GM10248 (cell line): Measurements from ENCODE around the gene MPV17L2.

Source experiments
- CTCF ChIA-PET: fragments of 300-600 bp; sonication (Branson Sonifier 250); formaldehyde crosslinking; extraction: SDS; loops from one replicate; lab custom pipeline; 2021; ENCODE audit warnings: antibody characterized with exemption; lab: Yijun Ruan, JAX
- POLR2A ChIA-PET: fragments of 350-650 bp; sonication (Branson Sonifier 250); formaldehyde crosslinking; extraction: SDS; loops from one replicate; lab custom pipeline; 2020; ENCODE audit warnings: antibody characterized with exemption; lab: Yijun Ruan, JAX
- DNase-seq: peaks from one replicate; pipeline ENCODE4 v3.0.0; 2012; ENCODE audit errors: extremely low spot score
- TF ChIP-seq, protein P1 (sequence below): IDR thresholded peaks from 2 replicates; pipeline ENCODE4 v1.5.1; 2012; ENCODE audit warnings: mild to moderate bottlenecking, low read depth; ENCODE audit errors: extremely low read depth, missing control alignments, control extremely low read depth

The MPV17L2 gene

DNA sequence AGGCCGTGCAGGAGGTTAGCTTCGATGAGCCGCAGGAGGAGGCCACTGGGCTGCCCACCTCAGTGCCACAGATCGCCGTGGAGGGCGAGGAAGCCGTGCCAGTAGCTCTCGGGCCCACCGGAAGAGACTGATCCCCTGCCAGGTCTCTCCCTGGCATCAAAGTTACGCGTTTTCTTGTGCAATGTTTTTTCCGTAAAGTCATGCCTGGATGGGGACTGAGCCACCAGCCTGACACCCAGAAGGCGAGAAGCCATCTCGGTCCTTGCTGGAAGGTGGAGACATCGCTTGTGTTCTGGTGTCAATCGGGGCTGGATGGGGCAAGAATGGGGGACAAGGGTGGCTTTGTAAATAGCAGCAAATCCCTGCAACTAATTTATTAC lies 43.4 kb upstream of the MPV17L2 start:
- TF ChIP-seq, protein P1, sequence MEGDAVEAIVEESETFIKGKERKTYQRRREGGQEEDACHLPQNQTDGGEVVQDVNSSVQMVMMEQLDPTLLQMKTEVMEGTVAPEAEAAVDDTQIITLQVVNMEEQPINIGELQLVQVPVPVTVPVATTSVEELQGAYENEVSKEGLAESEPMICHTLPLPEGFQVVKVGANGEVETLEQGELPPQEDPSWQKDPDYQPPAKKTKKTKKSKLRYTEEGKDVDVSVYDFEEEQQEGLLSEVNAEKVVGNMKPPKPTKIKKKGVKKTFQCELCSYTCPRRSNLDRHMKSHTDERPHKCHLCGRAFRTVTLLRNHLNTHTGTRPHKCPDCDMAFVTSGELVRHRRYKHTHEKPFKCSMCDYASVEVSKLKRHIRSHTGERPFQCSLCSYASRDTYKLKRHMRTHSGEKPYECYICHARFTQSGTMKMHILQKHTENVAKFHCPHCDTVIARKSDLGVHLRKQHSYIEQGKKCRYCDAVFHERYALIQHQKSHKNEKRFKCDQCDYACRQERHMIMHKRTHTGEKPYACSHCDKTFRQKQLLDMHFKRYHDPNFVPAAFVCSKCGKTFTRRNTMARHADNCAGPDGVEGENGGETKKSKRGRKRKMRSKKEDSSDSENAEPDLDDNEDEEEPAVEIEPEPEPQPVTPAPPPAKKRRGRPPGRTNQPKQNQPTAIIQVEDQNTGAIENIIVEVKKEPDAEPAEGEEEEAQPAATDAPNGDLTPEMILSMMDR: no peak
- no peak for DNase-seq
- POLR2A ChIA-PET: no interaction called here
- CTCF ChIA-PET: interaction anchor here (1.2 kb wide), 1 partner anchor 11 kb away, joined by 4 read pairs; no protein-coding TSS in a partner anchor

DNA sequence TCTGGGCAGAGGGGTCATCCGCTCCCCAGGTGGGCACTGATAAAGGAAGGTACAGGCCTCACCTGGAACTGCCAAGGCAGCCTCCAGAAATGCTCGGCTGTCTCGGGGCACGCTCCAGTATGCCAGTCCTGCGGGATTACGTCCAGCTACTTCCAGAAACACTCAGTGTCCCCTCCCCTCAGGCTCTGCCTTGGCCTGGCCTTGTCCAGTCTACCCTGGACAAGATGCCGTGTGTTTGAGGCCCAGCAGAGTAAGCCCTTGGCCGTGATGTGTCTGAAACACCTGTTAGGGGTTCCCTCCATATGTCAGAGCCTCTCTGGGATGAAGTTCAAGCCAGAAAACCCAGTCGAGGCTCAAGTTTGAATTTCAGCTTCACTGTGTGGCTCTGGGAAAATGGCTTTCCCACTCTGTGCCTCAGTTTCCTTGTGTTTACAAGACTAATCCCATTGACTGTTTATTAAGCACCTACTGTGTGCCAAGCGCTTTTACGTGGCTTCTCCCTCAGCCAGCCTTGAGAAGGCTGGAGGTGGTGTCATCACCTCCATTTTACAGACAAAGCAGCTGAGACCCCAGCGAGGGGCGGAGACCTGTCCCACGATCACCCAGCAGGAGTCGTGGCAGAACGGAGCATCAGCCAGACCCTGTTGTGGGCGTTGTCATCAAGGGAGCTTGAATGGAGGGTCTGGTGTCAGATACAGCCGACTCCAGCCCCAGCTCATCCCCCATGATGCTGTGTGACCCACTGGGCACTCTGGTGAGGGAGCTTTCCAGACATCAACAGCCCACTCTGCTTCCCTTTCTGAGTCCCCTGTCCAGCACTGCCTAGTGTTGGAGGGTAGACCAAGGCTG lies 42.0 kb upstream of the MPV17L2 start:
- POLR2A ChIA-PET: interaction anchor here (0.6 to 1.1 kb wide), 2 partner anchors 129 to 330 kb away, joined by 3 read pairs; no protein-coding TSS in a partner anchor
- DNase-seq: no peak
- CTCF ChIA-PET: interaction anchor here (0.7 to 3.0 kb wide), 23 partner anchors 9 to 260 kb away, joined by 3 to 18 read pairs (median 6); partner anchors contain the start of genes ARRDC2, IL12RB1 and RAB3A
- TF ChIP-seq, protein P1: no peak

DNA sequence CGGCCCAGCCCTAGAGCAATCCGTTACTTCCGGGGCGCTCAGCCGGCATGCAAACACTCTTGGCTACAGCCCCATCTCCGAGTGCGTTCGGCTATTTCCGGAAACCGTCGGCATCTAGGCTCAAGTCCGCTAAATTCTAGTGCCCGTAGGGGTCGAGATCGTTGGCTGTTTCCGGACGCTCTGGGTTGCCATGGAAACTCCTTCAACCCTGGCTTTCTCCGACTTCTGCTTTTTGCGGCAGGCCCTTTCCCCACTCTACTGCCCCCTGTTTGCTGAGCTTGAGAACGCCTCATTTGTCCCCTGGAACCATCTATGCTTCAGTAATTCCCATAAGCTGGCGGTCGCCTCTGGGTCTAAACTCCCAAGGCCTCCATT lies 40.6 kb upstream of the MPV17L2 start:
- CTCF ChIA-PET: interaction anchor here (0.9 to 3.0 kb wide), 21 partner anchors 9 to 258 kb away, joined by 3 to 18 read pairs (median 6); partner anchors contain the start of genes IL12RB1 and RAB3A
- POLR2A ChIA-PET: interaction anchor here (0.6 to 0.9 kb wide), 2 partner anchors 122 to 127 kb away, joined by 3 read pairs; partner anchors contain the start of gene IQCN
- DNase-seq: peak; percentile 100
- TF ChIP-seq, protein P1: peak; percentile 55

DNA sequence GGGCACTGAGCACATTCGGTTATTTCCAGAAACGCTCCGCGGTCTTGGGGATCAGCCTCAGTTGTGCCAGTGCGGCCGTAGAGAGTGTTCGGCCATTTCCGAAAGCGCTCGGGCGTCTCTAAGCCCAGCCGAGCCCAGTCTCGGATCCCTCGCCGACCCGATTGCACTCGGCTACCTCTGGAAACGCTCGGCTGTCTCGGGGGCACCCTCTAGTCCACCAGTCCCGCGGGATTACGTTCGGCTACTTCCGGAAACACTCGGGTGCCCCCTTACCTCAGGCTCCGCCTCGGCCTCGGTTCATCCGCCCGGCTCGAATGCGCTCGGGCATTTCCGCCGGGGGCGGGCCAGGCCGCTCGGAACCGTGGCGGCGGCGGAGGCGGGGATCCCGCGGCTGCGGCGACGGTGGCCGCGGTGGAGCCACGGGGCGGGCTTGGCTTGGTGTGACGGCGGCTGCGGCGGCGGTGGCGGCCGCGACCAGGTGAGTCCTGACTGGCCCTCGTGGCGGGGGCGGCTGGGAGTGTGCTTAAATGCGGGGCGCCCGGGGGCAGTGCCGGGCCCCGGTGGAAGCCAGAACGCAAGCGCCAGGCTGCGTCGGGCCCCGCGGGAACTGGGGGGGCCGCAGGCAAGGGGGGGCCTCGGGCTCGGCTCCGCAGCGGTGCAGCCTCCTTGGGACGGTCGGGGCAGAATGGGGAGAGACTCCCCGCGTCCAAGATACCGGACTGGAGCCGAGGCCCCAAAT lies 40.0 kb upstream of the MPV17L2 start, which contains the start of gene PIK3R2:
Gene PIK3R2 (plus strand): TSS at position 347 of the 739 bp plus-strand sequence. CDS start 2,717 bp downstream, outside the sequence.
- ChIA-PET POLR2A (interaction anchor here (0.6 to 0.9 kb wide), 2 partner anchors 121 to 127 kb away, joined by 3 read pairs; partner anchors contain the start of gene IQCN), CTCF (interaction anchor here (0.9 to 3.0 kb wide), 19 partner anchors 8 to 258 kb away, joined by 3 to 18 read pairs (median 6); partner anchors contain the start of gene IL12RB1)
- TF ChIP-seq, protein P1: no peak
- DNase-seq: peak; percentile 99

DNA sequence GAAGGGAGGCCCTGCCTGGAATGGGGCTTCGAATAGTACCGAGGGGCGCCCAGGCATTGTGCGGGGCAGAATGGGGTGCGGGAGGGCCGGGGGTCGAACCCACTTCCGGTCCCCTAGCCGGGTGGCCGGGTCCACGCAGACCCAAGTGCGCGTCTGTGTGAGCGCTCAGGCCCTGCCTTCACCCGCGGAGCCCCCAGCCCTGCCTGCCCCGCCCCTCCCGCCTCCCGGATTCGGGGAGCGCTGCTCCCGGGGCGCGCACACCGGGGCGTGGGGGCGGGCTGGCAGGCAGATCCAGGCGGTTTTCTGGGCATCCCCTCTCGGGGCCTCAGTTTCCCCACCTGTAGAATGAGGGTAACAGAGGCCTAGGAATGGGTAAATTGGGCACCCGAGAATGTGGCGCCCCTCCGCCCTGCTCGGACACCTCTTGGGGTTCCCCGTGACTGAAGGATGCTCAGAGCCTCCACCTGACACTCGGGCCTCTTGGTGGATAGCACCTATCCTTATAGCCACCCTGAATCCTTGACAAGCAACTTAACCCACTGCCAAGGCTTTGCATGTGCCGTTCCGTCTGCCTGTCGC lies 39.4 kb upstream of the MPV17L2 start:
- CTCF ChIA-PET: interaction anchor here (2.6 kb wide), 1 partner anchor 147 kb away, joined by 7 read pairs; no protein-coding TSS in a partner anchor
- POLR2A ChIA-PET: no interaction called here
- TF ChIP-seq, protein P1: no peak
- DNase-seq: no peak
